GM18511 (cell line): ENCODE measurements around the gene MFAP2.
"Not testable (repeated sequence)": the region's sequence is repeated elsewhere in the genome, so short reads cannot be mapped to it uniquely, and the experiment has no call there.

Experiments
- ATAC-seq: cut with Tn5 transposase; IDR thresholded peaks from one replicate; pipeline ENCODE4 v1.9.1; 2021; ENCODE audit warnings: mild to moderate bottlenecking, moderate library complexity; ENCODE audit not compliant: unreplicated experiment

The MFAP2 gene

DNA sequence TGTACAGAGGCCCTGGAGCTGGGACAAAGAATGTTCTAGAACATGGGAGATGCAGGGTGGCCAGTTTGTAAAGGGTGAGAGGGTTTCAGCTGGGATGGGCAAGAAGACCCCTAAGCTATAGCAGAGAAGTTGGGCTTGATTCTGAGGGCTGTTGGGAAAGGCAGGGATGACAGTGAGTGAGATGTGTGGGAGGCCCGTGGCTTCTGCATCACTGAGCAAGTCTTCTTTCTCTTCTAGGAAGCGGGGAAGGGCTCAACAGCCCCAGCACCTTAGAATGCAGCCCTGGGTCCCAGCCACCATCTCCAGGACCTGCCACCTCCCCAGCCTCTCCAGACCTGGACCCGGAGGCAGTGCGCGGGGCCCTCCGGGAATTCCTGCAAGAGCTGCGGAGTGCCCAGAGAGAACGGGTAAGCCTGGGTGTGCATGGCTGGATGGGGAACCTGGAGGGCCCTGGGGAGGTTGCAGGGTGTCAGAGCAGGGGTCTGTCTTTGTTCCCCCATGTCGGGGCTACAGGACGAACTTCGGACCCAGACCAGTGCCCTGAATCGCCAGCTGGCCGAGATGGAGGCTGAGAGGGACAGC, 14.8 kb downstream of the MFAP2 start:
- ATAC-seq = no peak

DNA sequence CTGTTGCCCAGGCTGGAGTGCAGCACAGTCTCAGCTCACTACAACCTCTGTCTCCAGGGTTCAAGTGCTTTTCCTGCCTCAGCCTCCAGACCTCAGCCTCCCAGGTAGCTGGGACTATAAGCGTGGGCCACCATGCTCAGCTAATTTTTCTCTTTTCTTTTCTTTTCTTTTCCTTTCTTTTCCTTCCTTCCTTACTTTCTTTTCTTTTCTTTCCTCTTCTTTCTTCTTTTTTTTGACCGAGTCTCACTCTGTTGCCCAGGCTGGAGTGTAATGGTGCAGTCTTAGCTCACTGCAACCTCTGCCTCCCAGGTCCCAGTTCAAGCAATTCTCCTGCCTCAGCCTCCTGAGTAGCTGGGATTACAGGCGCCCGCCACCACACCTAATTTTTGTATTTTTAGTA, 16.3 kb downstream of the MFAP2 start:
- ATAC-seq = not testable (repeated sequence)

DNA sequence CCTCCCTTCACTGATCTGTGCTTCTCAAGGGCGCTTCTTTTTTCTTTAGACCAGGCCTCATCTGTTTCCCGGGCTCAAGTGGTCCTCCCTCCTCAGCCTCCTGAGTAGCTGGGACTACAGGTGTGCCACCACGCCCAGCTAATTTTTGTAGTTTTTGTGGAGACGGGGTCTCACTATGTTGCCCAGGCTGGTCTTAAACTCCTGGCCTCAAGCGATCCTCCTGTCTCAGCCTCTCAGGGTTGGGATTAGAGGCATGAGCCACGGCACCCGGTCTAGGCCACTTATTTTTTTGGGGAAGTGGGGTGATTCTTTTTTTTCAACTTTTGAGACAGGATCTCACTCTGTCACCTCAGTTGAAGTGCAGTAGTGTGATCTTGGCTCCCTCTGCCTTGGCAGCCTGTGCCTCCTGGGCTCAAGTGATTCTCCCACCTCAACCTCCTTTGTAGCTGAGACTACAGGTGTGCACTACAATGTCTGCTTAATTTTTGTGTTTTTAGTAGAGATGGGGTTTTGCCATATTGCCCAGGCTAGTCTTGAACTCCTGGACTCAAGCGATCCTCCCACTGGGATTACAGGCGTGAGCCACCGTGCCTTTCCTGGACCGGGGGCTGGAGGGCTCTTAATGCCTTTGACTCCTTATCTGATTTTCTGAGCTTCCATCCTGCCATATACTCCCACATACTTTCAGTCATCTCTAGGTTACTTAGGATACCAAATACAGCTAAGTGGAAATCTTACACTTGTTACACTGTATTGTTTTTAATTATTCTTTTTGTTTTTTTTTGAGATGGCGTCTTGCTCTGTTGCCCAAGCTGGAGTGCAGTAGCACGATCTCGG, 18.9 kb downstream of the MFAP2 start:
- ATAC-seq = no peak

DNA sequence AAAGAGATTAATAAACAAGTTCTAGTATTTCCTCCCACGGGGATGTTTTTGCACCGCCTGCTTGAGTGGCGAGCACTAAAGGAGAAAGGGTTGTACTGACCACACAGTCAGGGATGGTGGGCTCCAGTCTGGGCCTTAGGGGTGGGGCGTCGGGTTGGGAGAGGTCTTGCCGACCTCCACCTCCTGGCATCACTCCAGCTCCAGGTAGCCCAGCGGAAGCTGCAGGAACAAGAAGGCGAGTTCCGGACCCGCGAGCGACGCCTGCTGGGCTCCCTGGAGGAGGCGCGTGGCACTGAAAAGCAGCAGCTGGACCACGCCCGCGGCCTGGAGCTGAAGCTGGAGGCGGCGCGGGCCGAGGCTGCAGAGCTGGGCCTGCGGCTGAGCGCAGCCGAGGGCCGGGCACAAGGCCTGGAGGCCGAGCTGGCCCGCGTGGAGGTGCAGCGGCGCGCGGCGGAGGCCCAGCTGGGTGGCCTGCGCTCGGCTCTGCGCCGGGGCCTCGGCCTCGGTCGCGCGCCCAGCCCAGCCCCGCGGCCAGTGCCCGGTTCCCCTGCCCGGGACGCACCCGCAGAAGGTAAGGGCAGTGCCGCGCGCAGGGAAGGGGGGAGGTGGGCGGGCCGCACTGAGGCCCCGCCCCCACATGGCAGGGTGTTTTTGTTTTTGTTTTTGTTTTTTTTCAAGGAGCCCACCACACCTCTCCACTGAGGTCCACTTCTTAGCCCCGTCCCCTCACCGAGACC, 19.7 kb downstream of the MFAP2 start:
- ATAC-seq = peak; percentile 66

DNA sequence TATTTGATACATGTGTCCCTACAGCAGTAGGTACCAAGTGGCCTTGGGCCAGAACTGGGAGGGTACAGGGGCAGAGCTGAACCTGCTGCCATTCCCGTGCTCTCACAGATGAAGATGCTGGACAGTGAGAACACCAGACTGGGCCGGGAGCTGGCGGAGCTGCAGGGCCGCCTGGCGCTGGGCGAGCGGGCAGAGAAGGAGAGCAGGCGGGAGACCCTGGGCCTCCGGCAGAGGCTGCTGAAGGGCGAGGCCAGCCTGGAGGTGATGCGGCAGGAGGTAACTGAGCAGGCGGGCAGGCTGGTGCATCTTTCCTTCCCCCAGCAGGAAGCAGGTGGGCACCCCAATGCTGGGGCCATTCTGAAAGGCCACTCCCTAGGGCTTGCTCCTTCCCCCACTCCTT, 21.9 kb downstream of the MFAP2 start:
- no peak for ATAC-seq

DNA sequence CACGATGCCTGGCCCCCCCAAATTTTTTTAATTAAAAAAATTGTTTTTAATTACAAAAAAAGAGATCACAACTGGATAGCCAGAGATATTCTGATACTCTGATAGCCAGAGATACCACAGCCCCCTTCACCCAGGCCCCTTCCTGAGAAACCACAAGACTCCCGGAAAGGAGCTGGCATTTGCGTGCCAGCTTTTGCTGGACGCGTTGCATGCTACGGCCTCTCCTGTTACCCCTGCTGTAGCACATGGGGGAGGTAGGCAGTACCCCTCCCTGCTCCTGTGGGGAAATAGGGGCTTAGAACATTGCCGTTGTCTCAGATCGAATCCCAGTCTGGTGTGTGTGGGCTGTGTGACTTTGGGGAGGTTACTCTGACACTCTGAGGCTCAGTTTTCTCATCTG, 22.7 kb downstream of the MFAP2 start:
- no peak for ATAC-seq

DNA sequence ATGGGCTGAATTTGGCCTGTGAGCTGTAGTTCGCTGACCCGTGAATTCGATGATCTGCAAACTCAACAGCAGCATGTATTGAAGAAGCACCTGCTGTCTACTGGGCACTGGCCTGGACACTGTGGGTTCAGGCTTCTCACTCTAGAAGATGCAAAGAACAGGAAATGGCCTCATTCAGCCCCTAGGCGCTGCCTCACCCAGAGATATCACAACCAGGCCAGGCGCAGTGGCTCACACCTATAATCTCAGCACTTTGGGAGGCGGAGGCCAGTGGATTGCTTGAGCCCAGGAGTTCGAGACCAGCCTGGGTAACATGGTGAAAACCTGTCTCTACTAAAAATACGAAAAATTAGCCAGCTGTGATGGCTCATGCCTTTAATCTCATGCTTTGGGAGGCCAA, 23.6 kb downstream of the MFAP2 start:
- no peak for ATAC-seq

DNA sequence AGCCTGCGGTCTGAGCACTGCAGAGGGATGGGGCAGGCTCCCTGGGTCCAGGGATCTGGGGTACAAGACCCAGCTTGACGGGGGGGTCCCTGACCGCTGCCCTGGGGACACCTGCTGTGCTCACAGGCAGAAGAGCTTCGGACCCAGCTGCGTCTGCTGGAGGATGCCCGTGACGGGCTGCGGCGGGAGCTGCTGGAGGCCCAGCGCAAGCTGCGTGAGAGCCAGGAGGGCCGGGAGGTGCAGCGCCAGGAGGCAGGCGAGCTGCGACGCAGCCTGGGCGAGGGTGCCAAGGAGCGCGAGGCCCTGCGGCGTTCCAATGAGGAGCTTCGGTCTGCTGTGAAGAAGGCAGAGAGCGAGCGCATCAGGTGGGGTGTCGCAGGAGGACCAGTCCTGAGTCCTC, 25.2 kb downstream of the MFAP2 start:
- no peak for ATAC-seq

DNA sequence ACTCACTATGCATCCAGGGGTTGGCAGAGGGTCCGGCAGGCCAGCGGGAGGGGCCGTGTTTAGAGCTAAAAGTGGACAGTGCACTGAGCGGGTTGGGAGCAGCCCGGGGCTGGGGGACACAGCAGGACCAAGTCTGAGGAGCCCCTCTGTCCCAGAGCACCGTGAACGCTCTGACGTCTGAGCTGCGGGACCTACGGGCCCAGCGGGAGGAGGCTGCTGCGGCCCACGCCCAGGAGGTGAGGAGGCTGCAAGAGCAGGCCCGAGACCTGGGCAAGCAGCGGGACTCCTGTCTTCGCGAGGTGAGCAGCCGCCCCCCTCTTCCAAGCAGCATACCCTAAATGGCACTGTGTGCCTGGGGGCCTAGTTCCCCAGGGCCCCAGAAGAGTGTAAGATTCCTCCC, 25.8 kb downstream of the MFAP2 start:
- no peak for ATAC-seq

DNA sequence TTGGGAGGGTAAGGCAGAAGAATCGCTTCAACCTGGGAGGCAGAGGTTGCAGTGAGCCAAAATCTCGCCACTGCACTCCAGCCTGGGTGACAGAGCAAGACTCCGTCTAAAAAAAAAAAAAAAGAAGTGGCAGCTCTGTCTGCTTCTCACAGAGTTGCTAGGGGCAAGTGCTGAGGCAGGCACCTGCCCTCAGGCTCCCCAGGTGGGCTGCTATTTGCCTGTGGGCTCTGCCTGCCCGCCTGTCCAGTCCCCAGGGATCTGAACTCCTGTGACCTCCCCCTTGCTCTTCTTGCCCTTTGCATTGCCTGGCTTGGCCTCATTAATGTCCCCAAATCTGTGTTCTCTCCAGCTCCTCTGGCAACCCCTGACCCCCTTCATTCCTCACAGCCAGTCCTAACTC, 28.0 kb downstream of the MFAP2 start:
- not testable (repeated sequence) for ATAC-seq

DNA sequence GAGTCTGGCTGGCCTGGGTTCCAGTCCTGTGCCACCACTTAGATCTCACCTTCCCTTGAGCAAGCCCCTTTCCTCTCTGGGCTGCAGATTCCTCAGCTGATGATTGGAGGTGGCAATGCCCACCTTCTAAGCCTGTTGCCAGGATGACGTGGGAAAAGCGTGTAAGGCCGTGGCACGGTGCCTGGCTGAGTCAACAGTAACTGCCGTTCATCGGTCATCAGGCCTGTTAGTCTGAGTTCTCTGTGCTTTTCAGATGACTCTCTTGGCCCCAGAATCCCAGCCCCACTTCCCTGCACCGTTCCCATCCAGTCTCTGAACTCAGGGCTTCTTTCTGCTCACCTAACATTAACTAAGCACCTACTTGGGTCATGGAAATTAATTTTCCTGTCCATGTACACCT, 31.4 kb downstream of the MFAP2 start:
- not testable (repeated sequence) for ATAC-seq

DNA sequence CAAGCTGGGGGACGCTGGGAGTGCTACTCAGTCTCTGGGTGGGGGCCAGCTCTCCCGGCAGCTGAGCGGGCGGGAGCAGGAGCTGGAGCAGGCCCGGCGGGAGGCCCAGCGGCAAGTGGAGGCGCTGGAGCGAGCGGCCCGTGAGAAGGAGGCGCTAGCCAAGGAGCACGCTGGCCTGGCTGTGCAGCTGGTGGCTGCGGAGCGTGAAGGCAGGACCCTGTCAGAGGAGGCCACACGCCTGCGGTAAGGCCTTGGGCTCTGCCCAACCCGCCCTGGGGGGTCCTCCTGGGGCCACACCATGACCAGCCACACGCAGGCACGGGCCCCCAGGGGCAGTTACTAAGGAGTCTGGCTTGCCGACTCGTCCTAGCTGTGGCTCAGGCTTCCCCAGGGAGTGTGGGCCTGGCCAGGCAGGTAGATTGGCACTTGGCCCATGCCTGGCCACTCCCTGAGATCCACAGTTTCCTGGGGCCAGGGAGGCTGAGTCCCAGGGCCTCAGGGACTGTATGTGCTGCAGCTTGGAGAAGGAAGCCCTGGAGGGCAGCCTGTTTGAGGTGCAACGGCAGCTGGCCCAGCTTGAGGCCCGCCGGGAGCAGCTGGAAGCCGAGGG, 32.0 kb downstream of the MFAP2 start:
- not testable (repeated sequence) for ATAC-seq

DNA sequence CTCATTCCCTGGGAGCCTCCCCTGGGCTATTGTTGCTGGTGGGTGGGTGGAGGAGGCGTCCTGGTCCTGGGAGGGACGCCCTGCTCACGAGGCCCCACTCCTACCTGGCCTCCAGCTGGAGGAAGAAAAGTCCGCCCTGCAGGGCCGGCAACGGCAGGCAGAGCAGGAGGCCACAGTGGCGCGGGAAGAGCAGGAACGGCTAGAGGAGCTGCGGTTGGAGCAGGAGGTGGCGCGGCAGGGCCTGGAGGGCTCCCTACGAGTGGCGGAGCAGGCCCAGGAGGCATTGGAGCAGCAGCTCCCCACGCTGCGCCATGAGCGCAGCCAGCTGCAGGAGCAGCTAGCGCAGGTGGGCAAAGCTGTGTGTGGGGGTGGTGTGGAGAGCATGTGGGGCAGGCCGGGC, 33.8 kb downstream of the MFAP2 start:
- ATAC-seq = no peak

DNA sequence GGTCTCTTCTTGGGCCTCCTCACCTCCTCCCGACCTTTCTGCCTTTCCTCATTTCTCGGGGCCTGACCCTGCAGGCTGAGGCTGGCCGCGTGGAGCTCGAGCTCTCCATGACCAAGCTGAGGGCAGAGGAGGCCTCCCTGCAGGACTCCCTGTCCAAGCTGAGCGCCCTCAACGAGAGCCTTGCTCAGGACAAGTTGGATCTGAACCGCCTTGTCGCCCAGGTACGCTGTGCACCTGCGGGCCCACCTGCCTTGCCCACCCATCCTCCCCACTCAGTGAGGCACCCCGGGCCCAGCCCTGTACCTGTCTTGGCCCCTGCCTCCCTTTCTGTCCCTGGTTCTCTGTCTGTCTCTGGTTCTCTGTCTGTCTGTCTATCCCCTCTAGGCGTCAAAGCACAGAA, 34.2 kb downstream of the MFAP2 start:
- not testable (repeated sequence) for ATAC-seq

DNA sequence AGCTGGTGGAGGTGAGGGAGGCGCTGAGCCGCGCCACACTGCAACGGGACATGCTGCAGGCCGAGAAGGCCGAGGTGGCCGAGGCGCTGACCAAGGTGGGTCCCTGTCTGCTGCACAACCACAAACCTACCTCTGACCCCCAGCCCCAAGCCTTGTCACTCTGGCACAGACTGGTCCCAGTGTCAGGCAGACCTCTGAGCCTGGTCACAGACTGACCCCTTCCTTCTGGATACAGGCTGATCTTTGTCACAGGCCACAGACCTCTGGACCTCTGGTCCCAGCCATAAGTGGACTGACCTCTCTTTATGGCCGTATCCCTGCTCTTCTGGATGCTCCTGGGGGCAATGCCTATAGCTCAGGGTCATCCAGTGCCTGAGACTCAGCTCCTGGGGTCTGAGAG, 34.9 kb downstream of the MFAP2 start:
- ATAC-seq = not testable (repeated sequence)

DNA sequence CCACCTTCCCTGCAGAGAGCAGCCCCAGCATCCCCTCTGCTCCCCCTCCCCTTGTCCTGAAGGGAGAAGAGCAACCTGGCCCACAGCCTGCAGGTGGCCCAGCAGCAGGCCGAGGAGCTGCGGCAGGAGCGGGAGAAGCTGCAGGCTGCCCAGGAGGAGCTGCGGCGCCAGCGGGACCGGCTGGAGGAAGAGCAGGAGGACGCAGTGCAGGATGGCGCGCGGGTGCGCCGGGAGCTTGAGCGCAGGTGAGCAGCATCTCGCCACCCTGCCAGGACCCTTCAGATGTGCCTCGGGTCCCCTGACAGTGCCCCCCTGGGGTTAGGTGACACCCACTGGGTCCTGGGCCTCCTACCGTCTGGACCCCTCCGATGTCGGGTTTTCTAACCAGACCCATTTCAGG, 36.4 kb downstream of the MFAP2 start:
- ATAC-seq = no peak

DNA sequence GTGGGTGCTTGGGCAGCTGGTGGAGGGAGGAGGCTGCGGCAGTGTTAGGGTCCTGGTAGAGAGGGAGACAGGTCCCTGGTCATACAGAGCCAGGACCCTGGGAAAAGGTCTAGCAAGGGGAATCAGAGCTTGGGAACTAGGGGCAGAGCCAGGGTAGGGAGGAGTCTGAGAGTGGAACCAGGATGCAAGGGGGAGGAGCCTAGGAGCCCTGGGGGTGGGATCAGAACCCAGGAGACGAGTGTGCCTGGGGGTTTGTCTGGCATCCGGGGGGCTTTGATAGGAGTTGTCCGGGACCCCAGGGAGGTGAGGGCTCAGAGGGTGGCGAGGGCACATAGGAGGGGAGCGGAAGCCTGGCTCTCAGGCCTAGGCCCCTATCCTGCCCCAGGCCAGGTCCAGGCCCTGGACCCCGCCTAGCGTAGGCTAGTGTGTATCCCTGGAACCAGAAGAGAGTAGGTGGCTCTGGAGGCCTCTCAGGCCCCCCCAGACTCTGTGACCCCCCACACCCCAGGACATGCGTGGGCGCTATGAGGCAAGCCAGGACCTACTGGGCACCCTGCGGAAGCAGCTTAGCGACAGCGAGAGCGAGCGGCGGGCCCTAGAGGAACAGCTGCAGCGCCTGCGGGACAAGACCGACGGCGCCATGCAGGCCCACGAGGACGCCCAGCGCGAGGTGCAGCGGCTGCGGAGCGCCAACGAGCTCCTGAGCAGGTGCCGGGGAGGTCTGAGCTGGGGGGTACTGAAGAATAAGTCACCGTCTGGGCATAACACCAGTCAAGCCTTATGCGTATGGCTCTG, 40.8 kb downstream of the MFAP2 start:
- ATAC-seq = not testable (repeated sequence)

DNA sequence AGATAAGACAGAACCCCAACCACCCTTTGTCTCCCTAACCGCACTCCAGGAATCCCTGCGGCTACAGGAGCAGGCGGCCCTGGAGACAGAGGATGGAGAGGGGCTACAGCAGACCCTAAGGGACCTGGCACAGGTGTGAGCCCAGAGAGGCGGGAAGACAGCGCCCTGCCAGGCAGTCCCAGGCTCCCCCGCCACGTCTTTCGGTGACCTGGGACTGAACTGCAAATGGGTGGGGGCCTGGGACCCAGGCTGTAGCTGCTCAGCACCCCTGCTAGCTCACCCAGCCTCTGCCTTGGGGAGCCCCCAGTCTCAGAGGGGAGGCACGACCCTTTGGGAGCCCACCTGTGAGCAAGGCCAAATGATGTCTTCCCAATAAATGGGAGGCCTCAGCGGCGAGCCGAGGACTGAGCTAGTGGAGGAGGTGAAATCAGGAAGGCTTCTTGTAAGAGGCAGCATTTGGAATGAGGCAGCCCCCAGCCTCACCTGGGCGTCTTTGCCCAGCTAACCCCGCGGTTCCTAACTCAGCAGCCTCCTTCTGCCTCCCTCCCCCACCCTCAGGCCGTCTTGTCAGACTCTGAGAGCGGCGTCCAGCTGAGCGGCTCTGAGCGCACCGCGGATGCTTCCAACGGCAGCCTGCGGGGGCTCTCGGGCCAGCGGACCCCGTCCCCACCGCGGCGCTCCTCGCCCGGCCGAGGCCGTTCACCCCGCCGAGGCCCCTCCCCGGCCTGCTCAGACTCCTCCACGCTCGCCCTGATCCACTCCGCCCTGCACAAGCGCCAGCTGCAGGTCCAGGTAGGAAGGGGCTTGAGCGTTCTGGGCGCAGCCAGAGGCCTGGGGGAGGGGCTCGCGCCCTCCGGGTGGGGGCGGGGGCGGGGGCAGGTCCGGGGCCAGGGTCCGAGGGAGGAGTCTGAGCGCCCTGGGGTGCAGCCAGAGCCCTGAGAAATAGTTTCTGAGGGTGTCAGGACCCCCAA, 41.8 kb downstream of the MFAP2 start:
- no peak for ATAC-seq

DNA sequence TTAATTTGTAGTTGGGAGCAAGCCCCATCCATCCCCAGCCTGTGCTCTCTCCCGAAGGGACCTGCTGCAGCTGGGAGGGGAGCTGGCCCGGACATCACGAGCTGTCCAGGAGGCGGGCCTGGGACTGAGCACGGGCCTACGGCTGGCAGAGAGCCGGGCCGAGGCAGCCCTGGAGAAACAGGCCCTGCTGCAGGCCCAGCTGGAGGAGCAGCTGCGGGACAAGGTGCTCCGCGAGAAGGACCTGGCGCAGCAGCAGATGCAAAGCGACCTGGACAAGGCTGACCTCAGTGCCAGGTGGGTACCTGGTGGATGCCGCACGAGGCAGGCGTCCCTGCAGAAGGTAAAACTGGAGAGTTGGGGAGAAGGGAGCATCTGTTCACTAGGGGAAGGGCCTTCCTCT, 43.8 kb downstream of the MFAP2 start:
- ATAC-seq = not testable (repeated sequence)

DNA sequence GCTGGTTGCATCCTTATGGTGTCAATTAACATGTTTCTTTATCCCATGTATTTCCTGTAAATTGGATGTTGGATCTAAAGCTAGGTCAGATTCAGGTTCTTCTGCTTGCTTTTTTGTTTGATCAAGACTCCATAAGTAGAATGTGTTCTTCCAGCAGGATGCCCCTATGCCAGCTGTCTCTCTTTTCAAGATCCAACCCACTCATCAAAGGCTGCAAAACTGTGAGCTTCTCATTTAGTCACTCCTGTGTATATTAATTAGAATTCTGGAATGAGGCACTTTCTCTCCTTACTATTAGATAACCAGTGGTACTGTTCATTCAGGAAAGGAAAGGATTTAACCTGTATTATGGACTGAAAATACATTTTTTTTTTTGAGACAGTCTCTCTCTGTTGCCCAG, 46.5 kb downstream of the MFAP2 start:
- ATAC-seq = not testable (repeated sequence)
